PFSK-1 (cell line): ENCODE results near the gene SRP54.

Experiments
- FOXP2 ChIP-seq: optimal IDR thresholded peaks from 2 replicates; pipeline ENCODE3; 2011; ENCODE audit warnings: borderline replicate concordance, control low read depth, inconsistent platforms; ENCODE audit not compliant: insufficient read depth; ENCODE audit errors: extremely low read length, extremely low read depth
- POLR2AphosphoS5 ChIP-seq: IDR thresholded peaks from 2 replicates; pipeline ENCODE4 v1.6.1; 2012; ENCODE audit warnings: low read depth, mild to moderate bottlenecking, control low read depth, low read length, moderate library complexity
- REST ChIP-seq, 2 experiments: IDR thresholded peaks; 2 replicates each; pipeline versions ENCODE4 v1.6.1 to v1.8.0; 2011 to 2012; ENCODE audit warnings: low read depth in 2 of 2, low read length in 2 of 2, control low read depth in 1 of 2, inconsistent platforms in 1 of 2, mild to moderate bottlenecking in 1 of 2, moderate library complexity in 1 of 2; ENCODE audit not compliant: insufficient read depth in 1 of 2
- SIN3A ChIP-seq: IDR thresholded peaks from 2 replicates; pipeline ENCODE4 v1.6.1; 2012; ENCODE audit warnings: mild to moderate bottlenecking, low read length, moderate library complexity, borderline replicate concordance; ENCODE audit not compliant: insufficient read depth
- TAF1 ChIP-seq: IDR thresholded peaks from 2 replicates; pipeline ENCODE4 v1.6.1; 2012; ENCODE audit warnings: low read length, control low read depth, borderline replicate concordance; ENCODE audit not compliant: insufficient read depth

The SRP54 gene

GRCh38 chr14:34983786-34984185 lies 994 bp downstream of the SRP54 start:
- TF ChIP-seq FOXP2 (no peak), REST (IDR thresholded peaks at IDR 0.05; ENCODE audit: insufficient read depth in 1 of 2, low read depth in 2 of 2, low read length in 2 of 2) (no peak), POLR2AphosphoS5 (no peak), SIN3A (no peak), TAF1 (no peak)

GRCh38 chr14:34985740-34986139 lies 2.9 kb downstream of the SRP54 start:
- TF ChIP-seq SIN3A (no peak), FOXP2 (no peak), TAF1 (no peak), REST (IDR thresholded peaks at IDR 0.05; ENCODE audit: insufficient read depth in 1 of 2, low read depth in 2 of 2, low read length in 2 of 2) (no peak), POLR2AphosphoS5 (no peak)

- TF ChIP-seq POLR2AphosphoS5 (no peak), SIN3A (no peak), TAF1 (no peak)
Measured at GRCh38 chr14:34987180-34987579, 4.4 kb downstream of the SRP54 start.

GRCh38 chr14:34989762-34990161 lies 7.0 kb downstream of the SRP54 start:
- TF ChIP-seq FOXP2 (no peak), SIN3A (no peak), TAF1 (no peak), REST (IDR thresholded peaks at IDR 0.05; ENCODE audit: insufficient read depth in 1 of 2, low read depth in 2 of 2, low read length in 2 of 2) (no peak), POLR2AphosphoS5 (no peak)

GRCh38 chr14:34993426-34993825 lies 10.6 kb downstream of the SRP54 start:
- no peak for TF ChIP-seq REST (IDR thresholded peaks at IDR 0.05; ENCODE audit: insufficient read depth in 1 of 2, low read depth in 2 of 2, low read length in 2 of 2)
- TF ChIP-seq FOXP2, result no peak
- no peak for TF ChIP-seq POLR2AphosphoS5
- no peak for TF ChIP-seq TAF1
- no peak for TF ChIP-seq SIN3A
